ENCODE data around the gene SNRPD2. TPM values are rescaled to one million over a fixed set of nuclear protein-coding genes. Genes with fewer than 3 reads are reported as not detected.
"Not testable (repeated sequence)": the region's sequence is repeated elsewhere in the genome, so short reads cannot be mapped to it uniquely, and the experiment has no call there.

Gene SNRPD2
- 595 TPM for polyA plus RNA-seq (2013, experiment 1 of 2)
- 570 TPM for polyA plus RNA-seq (2013, experiment 2 of 2)

DNA sequence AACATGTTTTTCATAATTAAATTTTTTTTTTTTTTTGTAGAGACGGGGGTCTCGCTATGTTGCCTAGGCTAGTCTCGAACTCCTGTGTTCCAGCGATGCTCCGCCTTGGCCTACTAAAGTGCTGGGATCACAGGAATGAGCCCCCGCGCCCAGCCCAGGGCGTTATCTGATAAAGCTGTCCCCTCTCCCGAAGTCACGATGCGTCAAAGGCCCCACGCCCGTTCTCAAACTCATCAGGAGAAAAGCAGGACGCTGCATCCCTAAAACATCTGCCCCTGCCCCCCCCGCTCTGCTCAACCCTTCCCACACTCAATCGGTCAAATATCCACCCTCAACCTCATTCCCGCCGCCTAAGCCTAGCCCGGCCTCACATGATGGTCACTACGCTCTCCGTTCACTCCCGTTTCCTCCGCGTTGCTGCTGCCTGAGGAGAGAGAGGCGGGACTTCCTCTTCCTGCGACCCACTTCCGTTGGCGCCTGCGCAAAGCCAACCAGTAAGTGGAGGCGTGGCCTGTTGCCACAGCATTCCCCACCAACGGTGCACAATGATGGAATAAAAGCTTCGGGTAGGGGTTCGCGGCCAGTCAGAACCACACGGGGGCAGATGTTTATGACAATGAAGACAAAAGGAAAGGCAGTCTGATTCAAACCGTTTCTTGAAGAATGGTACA is at the start of gene SNRPD2:
Gene SNRPD2 (minus strand): TSS at position 438 of the 671 bp plus-strand sequence. CDS start 65 bp downstream, at position 373.
- WGBS, 2 experiments (ENCODE audit: insufficient coverage in 2 of 2) = 0 to 2% methylated on average over 30 to 34 of the region's 36 CpGs
- H3K36me3 ChIP-seq (ENCODE audit: control insufficient read depth, insufficient read depth, low read length) = peaks cover 60% of the 10 kb centered on the region
- H3K4me1 ChIP-seq (ENCODE audit: control insufficient read depth, insufficient read depth, low read length, poor library complexity, severe bottlenecking) = peaks cover 5% of the 10 kb centered on the region
- H3K9me3 ChIP-seq (ENCODE audit: control insufficient read depth, low read length) = no peaks in the 10 kb centered on the region
- peak within 1 kb of the TSS; percentile 93 for H3K4me3 ChIP-seq (ENCODE audit: extremely low read depth, insufficient read depth, low read length, poor library complexity, severe bottlenecking)
- peak within 1 kb of the TSS; percentile 94 for H3K27ac ChIP-seq (ENCODE audit: low read depth, low read length, severe bottlenecking)

DNA sequence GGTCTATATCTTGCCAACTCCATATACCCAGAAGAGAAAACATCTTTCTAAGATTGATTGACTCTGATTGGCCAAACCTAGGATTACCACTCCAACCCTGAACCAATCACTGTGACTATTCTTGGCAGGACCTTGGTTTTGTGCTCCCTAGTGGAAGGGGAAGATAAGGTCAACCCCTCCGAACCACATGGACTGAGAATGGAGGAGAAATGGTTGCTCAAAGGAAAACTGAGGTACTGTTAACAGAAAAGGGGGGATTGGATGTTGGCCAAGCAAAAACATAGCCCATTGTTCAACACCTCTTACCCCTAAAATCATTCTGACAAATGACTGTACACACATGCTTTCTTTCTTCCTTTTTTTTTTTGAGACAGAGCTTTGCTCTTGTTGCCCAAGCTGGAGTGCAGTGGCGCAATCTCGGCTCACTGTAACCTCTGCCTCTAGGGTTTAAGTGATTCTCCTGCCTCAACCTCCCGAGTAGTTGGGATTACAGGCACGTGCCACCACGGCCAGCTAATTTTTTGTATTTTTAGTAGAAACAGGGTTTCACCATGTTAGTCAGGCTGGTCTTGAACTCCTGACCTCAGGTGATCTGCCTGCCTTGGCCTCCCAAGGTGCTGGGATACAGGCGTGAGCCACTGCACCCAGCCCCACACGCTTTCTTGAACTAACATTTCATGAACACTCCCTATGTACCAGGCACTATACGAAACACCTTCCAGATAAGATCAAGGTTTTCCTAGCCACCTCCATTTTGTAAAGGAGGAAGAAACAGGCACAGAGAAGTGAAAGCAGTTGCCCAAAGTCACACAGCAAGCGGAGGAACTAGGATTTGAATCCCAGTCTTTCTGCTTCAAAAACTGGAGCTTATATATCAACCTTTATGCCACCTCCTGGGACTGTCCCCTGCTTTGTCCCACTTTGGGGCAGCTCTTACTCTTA is 48.0 kb upstream of the SNRPD2 start:
- no peaks in the 10 kb centered on the region for H3K9me3 ChIP-seq (ENCODE audit: control insufficient read depth, low read length)
- H3K36me3 ChIP-seq (ENCODE audit: control insufficient read depth, insufficient read depth, low read length) = no peaks in the 10 kb centered on the region
- H3K4me3 ChIP-seq (ENCODE audit: extremely low read depth, insufficient read depth, low read length, poor library complexity, severe bottlenecking) = no peak overlapping the region
- WGBS, 2 experiments (ENCODE audit: insufficient coverage in 2 of 2) = 95 to 100% methylated on average over 7 of the region's 10 CpGs
- no peak overlapping the region for H3K27ac ChIP-seq (ENCODE audit: low read depth, low read length, severe bottlenecking)
- H3K4me1 ChIP-seq (ENCODE audit: control insufficient read depth, insufficient read depth, low read length, poor library complexity, severe bottlenecking) = no peaks in the 10 kb centered on the region

- no peak within 1 kb of the TSS for H3K27ac ChIP-seq (ENCODE audit: low read depth, low read length, severe bottlenecking)
- peaks cover 5% of the 10 kb centered on the region for H3K4me1 ChIP-seq (ENCODE audit: control insufficient read depth, insufficient read depth, low read length, poor library complexity, severe bottlenecking)
- WGBS, 2 experiments (ENCODE audit: insufficient coverage in 2 of 2) = 96 to 98% methylated on average over 57 of the region's 59 CpGs
- peaks cover 2% of the 10 kb centered on the region for H3K36me3 ChIP-seq (ENCODE audit: control insufficient read depth, insufficient read depth, low read length)
- H3K4me3 ChIP-seq (ENCODE audit: extremely low read depth, insufficient read depth, low read length, poor library complexity, severe bottlenecking) = no peak within 1 kb of the TSS
- H3K9me3 ChIP-seq (ENCODE audit: control insufficient read depth, low read length) = no peaks in the 10 kb centered on the region
These were observed 41.5 kb upstream of the SNRPD2 start, which contains the start of gene MEIOSIN for GRCh38 chr19:45733160-45733810. Gene MEIOSIN (plus strand): TSS chr19:45733439. CDS start chr19:45735377, 1,938 bp downstream.

GRCh38 chr19:45730368-45731288 is 38.9 kb upstream of the SNRPD2 start, which contains the start of gene FBXO46:
Gene FBXO46 (minus strand): TSS chr19:45730896. CDS start chr19:45713495, 17,401 bp downstream.
- Histone ChIP-seq H3K27ac (ENCODE audit: low read depth, low read length, severe bottlenecking) (no peak within 1 kb of the TSS), H3K9me3 (ENCODE audit: control insufficient read depth, low read length) (no peaks in the 10 kb centered on the region), H3K36me3 (ENCODE audit: control insufficient read depth, insufficient read depth, low read length) (peaks cover 3% of the 10 kb centered on the region), H3K4me3 (ENCODE audit: extremely low read depth, insufficient read depth, low read length, poor library complexity, severe bottlenecking) (peak within 1 kb of the TSS; percentile 99), H3K4me1 (ENCODE audit: control insufficient read depth, insufficient read depth, low read length, poor library complexity, severe bottlenecking) (peaks cover 5% of the 10 kb centered on the region)
- WGBS, 2 experiments (ENCODE audit: insufficient coverage in 2 of 2) = 1% methylated on average over 27 to 30 of the region's 48 CpGs

DNA sequence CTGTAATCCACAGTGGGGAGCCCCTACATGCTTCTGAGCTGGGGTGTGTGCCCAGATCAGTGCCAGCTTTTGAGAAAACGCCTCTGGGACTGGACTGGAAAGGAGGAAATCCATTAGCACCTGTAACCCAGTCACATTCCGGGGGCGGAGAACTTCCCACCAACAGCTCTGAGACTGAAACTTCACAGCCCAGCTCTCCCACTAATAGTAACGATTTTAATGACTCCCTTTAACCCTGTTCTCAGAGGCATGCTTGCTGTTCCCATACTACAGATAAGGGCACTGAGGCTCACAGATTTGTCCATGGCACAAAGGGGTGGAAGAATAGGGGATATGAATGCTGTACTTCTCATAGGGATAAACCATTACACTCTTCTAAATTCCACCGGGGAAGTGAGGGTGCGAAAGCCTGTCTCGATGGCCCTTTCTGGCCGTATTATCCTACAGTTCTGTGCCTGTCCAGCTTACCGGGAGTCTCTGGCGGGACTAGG is 38.1 kb upstream of the SNRPD2 start:
- Histone ChIP-seq H3K4me3 (ENCODE audit: extremely low read depth, insufficient read depth, low read length, poor library complexity, severe bottlenecking) (peak overlapping the region; percentile 99), H3K4me1 (ENCODE audit: control insufficient read depth, insufficient read depth, low read length, poor library complexity, severe bottlenecking) (peaks cover 5% of the 10 kb centered on the region), H3K36me3 (ENCODE audit: control insufficient read depth, insufficient read depth, low read length) (peaks cover 3% of the 10 kb centered on the region), H3K9me3 (ENCODE audit: control insufficient read depth, low read length) (no peaks in the 10 kb centered on the region), H3K27ac (ENCODE audit: low read depth, low read length, severe bottlenecking) (no peak overlapping the region)
- WGBS, 2 experiments (ENCODE audit: insufficient coverage in 2 of 2) = 5 to 8% methylated on average over 9 of the region's 10 CpGs

DNA sequence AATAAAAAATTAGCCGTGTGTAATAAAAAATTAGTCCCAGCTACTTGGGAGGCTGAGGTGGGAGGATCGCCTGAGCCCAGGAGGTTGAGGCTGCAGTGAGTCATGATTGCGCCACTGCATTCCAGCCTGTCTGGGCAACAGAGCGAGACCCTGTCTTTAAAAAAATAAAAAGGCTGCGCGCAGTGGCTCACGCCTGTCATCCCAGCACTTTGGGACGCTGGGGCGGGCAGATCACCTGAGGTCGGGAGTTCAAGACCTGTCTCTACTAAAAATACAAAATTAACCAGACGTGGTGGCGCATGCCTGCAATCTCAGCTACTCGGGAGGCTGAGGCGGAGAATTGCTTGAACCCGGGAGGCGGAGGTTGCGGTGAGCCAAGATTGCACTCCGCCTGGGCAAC is 36.9 kb upstream of the SNRPD2 start:
- not testable (repeated sequence) for H3K4me3 ChIP-seq (ENCODE audit: extremely low read depth, insufficient read depth, low read length, poor library complexity, severe bottlenecking); H3K9me3 ChIP-seq (ENCODE audit: control insufficient read depth, low read length); H3K4me1 ChIP-seq (ENCODE audit: control insufficient read depth, insufficient read depth, low read length, poor library complexity, severe bottlenecking); H3K27ac ChIP-seq (ENCODE audit: low read depth, low read length, severe bottlenecking); H3K36me3 ChIP-seq (ENCODE audit: control insufficient read depth, insufficient read depth, low read length)
- 91 to 93% methylated on average over 15 to 17 of the region's 18 CpGs for WGBS, 2 experiments (ENCODE audit: insufficient coverage in 2 of 2)

GRCh38 chr19:45720065-45720464 is 28.3 kb upstream of the SNRPD2 start:
- H3K9me3 ChIP-seq (ENCODE audit: control insufficient read depth, low read length); H3K27ac ChIP-seq (ENCODE audit: low read depth, low read length, severe bottlenecking): not testable (repeated sequence)
- H3K4me1 ChIP-seq (ENCODE audit: control insufficient read depth, insufficient read depth, low read length, poor library complexity, severe bottlenecking) = peaks cover 27% of the 10 kb centered on the region

GRCh38 chr19:45717983-45718650 is 26.4 kb upstream of the SNRPD2 start:
- H3K27ac ChIP-seq (ENCODE audit: low read depth, low read length, severe bottlenecking) = peak overlapping the region; percentile 94
- H3K4me1 ChIP-seq (ENCODE audit: control insufficient read depth, insufficient read depth, low read length, poor library complexity, severe bottlenecking) = peaks cover 30% of the 10 kb centered on the region
- WGBS, 2 experiments (ENCODE audit: insufficient coverage in 2 of 2) = 50 to 54% methylated on average over 9 to 12 of the region's 12 CpGs
- H3K4me3 ChIP-seq (ENCODE audit: extremely low read depth, insufficient read depth, low read length, poor library complexity, severe bottlenecking) = peak overlapping the region; percentile 86
- peaks cover 37% of the 10 kb centered on the region for H3K36me3 ChIP-seq (ENCODE audit: control insufficient read depth, insufficient read depth, low read length)
- H3K9me3 ChIP-seq (ENCODE audit: control insufficient read depth, low read length) = no peaks in the 10 kb centered on the region

More at GRCh38 chr19:45720065-45720464, 28.3 kb upstream of the SNRPD2 start:
- 95 to 97% methylated on average over 8 to 10 of the region's 11 CpGs for WGBS, 2 experiments (ENCODE audit: insufficient coverage in 2 of 2)
- H3K4me3 ChIP-seq (ENCODE audit: extremely low read depth, insufficient read depth, low read length, poor library complexity, severe bottlenecking) = not testable (repeated sequence)
- peaks cover 45% of the 10 kb centered on the region for H3K36me3 ChIP-seq (ENCODE audit: control insufficient read depth, insufficient read depth, low read length)

Data from mesodermal cell (in vitro differentiated cells).